ENCODE results near the gene HECW1.

The HECW1 gene

GRCh38 chr7:43300121-43300520 is 187.7 kb downstream of the HECW1 start:
- no peak for TF ChIP-seq CTCF (conservative IDR thresholded peaks at IDR 0.05)
- no peak overlapping the region for H3K27ac ChIP-seq

GRCh38 chr7:43302211-43302711 is 189.8 kb downstream of the HECW1 start:
- TF ChIP-seq CTCF (conservative IDR thresholded peaks at IDR 0.05): no peak
- peak overlapping the region; percentile 19; the same call in 1 of the 2 replicates for H3K27ac ChIP-seq

- peak overlapping the region; percentile 19 for H3K27ac ChIP-seq
- no peak for TF ChIP-seq CTCF (conservative IDR thresholded peaks at IDR 0.05)
These were observed 190.5 kb downstream of the HECW1 start for GRCh38 chr7:43302773-43303460.

GRCh38 chr7:43303740-43304241 is 191.3 kb downstream of the HECW1 start:
- peak overlapping the region; percentile 19 for H3K27ac ChIP-seq
- TF ChIP-seq CTCF (conservative IDR thresholded peaks at IDR 0.05): no peak

GRCh38 chr7:43306404-43306803 is 194.0 kb downstream of the HECW1 start:
- H3K27ac ChIP-seq: no peak overlapping the region
- TF ChIP-seq CTCF (conservative IDR thresholded peaks at IDR 0.05): no peak

GRCh38 chr7:43307522-43307921 is 195.1 kb downstream of the HECW1 start:
- H3K27ac ChIP-seq: no peak overlapping the region
- TF ChIP-seq CTCF (conservative IDR thresholded peaks at IDR 0.05): no peak

GRCh38 chr7:43308913-43309705 is 196.7 kb downstream of the HECW1 start:
- no peak for TF ChIP-seq CTCF (conservative IDR thresholded peaks at IDR 0.05)
- 0 out of 2 replicates have a peak overlapping the region, but pooled peaks have one; percentile 13 for H3K27ac ChIP-seq

Measured in VCaP (cell line).